ENCODE data around the gene ARG1.
"Not testable (repeated sequence)": the region's sequence is repeated elsewhere in the genome, so short reads cannot be mapped to it uniquely, and the experiment has no call there.

ARG1 gene

GRCh38 chr6:131572686-131573415 is at the start of gene ARG1:
ARG1 (plus strand) TSS chr6:131573226; CDS start chr6:131573283, 57 bp downstream.
- no peak for DNase-seq

- DNase-seq = no peak
Measured at GRCh38 chr6:131523988-131524673, 48.9 kb upstream of the ARG1 start.

- no peak for DNase-seq
Measured at GRCh38 chr6:131524695-131525336, 48.2 kb upstream of the ARG1 start.

GRCh38 chr6:131530936-131531335 is 42.1 kb upstream of the ARG1 start:
- DNase-seq = not testable (repeated sequence)

- not testable (repeated sequence) for DNase-seq
Measured at GRCh38 chr6:131531681-131532080, 41.3 kb upstream of the ARG1 start.

GRCh38 chr6:131532580-131533039 is 40.4 kb upstream of the ARG1 start:
- no peak for DNase-seq

- not testable (repeated sequence) for DNase-seq
Measured at GRCh38 chr6:131538615-131539014, 34.4 kb upstream of the ARG1 start.

GRCh38 chr6:131545317-131545716 is 27.7 kb upstream of the ARG1 start:
- DNase-seq = no peak

- DNase-seq = no peak
Measured at GRCh38 chr6:131547488-131547887, 25.5 kb upstream of the ARG1 start.

GRCh38 chr6:131548441-131548840 is 24.6 kb upstream of the ARG1 start:
- no peak for DNase-seq

- no peak for DNase-seq
Measured at GRCh38 chr6:131549811-131550210, 23.2 kb upstream of the ARG1 start.

- no peak for DNase-seq
Measured at GRCh38 chr6:131551902-131552301, 21.1 kb upstream of the ARG1 start.

GRCh38 chr6:131552572-131552971 is 20.5 kb upstream of the ARG1 start:
- no peak for DNase-seq

GRCh38 chr6:131555992-131556391 is 17.0 kb upstream of the ARG1 start:
- no peak for DNase-seq

- DNase-seq = no peak
Measured at GRCh38 chr6:131558922-131559321, 14.1 kb upstream of the ARG1 start.

GRCh38 chr6:131561925-131562707 is 10.9 kb upstream of the ARG1 start:
- no peak for DNase-seq

GRCh38 chr6:131565056-131565455 is 8.0 kb upstream of the ARG1 start:
- no peak for DNase-seq

GRCh38 chr6:131568726-131569125 is 4.3 kb upstream of the ARG1 start:
- DNase-seq = no peak

GRCh38 chr6:131574133-131574532 is 1.1 kb downstream of the ARG1 start:
- DNase-seq = peak; percentile 55

GRCh38 chr6:131574686-131575085 is 1.7 kb downstream of the ARG1 start:
- DNase-seq = no peak

GRCh38 chr6:131575834-131576478 is 2.9 kb downstream of the ARG1 start:
- DNase-seq = no peak

GRCh38 chr6:131581523-131581922 is 8.5 kb downstream of the ARG1 start:
- DNase-seq = no peak

GRCh38 chr6:131586543-131586942 is 13.5 kb downstream of the ARG1 start:
- no peak for DNase-seq
